Transverse colon (tissue), 4 donors: Measurements from ENCODE around the gene PHF12. TPM values are rescaled to one million over a fixed set of nuclear protein-coding genes. Genes with fewer than 3 reads are reported as not detected.

Experiments used
- DNase-seq: peaks from one replicate; pipeline ENCODE4 v3.0.0-alpha.2; 2019
- H3K27ac ChIP-seq, 4 donors: fragments of 200-600 bp; sonication (generic); 2 replicates each; pipeline ENCODE4 v1.5.1; 2016 to 2018; ENCODE audit warnings: inconsistent platforms in 4 of 4
- H3K27me3 ChIP-seq: fragments of 200-600 bp; sonication (generic); 2 replicates; pipeline ENCODE4 v1.5.1; 2017; ENCODE audit warnings: inconsistent platforms
- H3K36me3 ChIP-seq, 4 donors: fragments of 200-600 bp; sonication (generic); 2 replicates each; pipeline ENCODE4 v1.5.1; 2017 to 2019; ENCODE audit warnings: inconsistent platforms in 4 of 4
- H3K4me1 ChIP-seq, 4 donors: fragments of 200-600 bp; sonication (generic); 2 replicates each; pipeline ENCODE4 v1.5.1; 2017 to 2020; ENCODE audit warnings: inconsistent platforms in 4 of 4
- H3K4me3 ChIP-seq, 4 donors: fragments of 200-600 bp; sonication (generic); 1 replicate in 1 of 4; 2 replicates in 3 of 4; pipeline versions ENCODE4 v1.5.1 to v1.6.1; 2017 to 2019; ENCODE audit warnings: inconsistent platforms in 4 of 4
- H3K9me3 ChIP-seq, 2 donors: fragments of 200-600 bp; sonication (generic); 2 replicates each; pipeline ENCODE4 v1.5.1; 2017 to 2019; ENCODE audit warnings: inconsistent platforms in 2 of 2
- CTCF ChIP-seq, 5 experiments: fragments of 200-600 bp in 3 of 5; fragments of 450-650 bp in 2 of 5; sonication (generic) in 3 of 5; IDR thresholded peaks; 1 replicate in 2 of 5; 2 replicates in 3 of 5; pipeline ENCODE4 v1.5.1; 2016 to 2017; ENCODE audit warnings: antibody characterized with exemption in 5 of 5, inconsistent platforms in 3 of 5, mild to moderate bottlenecking in 2 of 5, moderate library complexity in 1 of 5
- EP300 ChIP-seq: sonication (generic); formaldehyde crosslinking; IDR thresholded peaks from one replicate; pipeline ENCODE4 v1.6.1; 2017; ENCODE audit warnings: antibody characterized with exemption, low read depth
- POLR2A ChIP-seq: fragments of 450-650 bp; IDR thresholded peaks from one replicate; pipeline ENCODE4 v1.6.1; 2016; ENCODE audit warnings: antibody characterized with exemption, mild to moderate bottlenecking, moderate library complexity
- POLR2AphosphoS5 ChIP-seq, 3 donors: sonication (generic); formaldehyde crosslinking; IDR thresholded peaks; one replicate each; pipeline ENCODE4 v1.6.1; 2016; ENCODE audit warnings: antibody characterized with exemption in 3 of 3
- WGBS, 2 donors: methylation state at CpG; one replicate each; pipeline ENCODE4 v1.1.5; 2018; ENCODE audit warnings: low coverage in 1 of 2; 5-methylcytosine and 5-hydroxymethylcytosine counted together
- in situ Hi-C, 4 donors: fragments of 200-750 bp; cut with MboI; loops; one replicate each; pipeline versions ENCODE4 v1.15.0 to v1.15.1; 2017; ENCODE audit warnings: low sequenced_read_pairs in 3 of 4, low pct_ligation_motif_present in 1 of 4, low pct_unique_long_range_greater_than_20kb in 1 of 4
- intact Hi-C: fragments of 100-400 bp; cut with DNase I; formaldehyde crosslinking; loops from one replicate; pipeline ENCODE4 v1.15.1; 2023; ENCODE audit warnings: low total_unique reads
- total RNA-seq, 4 donors: library from RNA; depleted of rRNA; stranded (reverse); fragments of >200 nt; gene quantifications; one replicate each; pipeline ENCODE4 v1.1.0, GENCODE V29; 2016

The PHF12 gene
- total RNA-seq, 4 donors from 2014 or later = 43.5 to 134 (median 60.5) TPM

GRCh38 chr17:28860363-28860808 lies 90.9 kb downstream of the PHF12 start:
- in situ Hi-C loops (no loop called here), intact Hi-C loops (no loop called here)
- Histone ChIP-seq H3K9me3 (no peaks in the 10 kb centered on the region), H3K4me1 (peaks cover 8 to 19% (median 12%) of the 10 kb centered on the region in 4 donors), H3K36me3 (peaks cover 0 to 19% (median 9%) of the 10 kb centered on the region in 4 donors), H3K27me3 (no peaks in the 10 kb centered on the region), H3K27ac (no peak overlapping the region), H3K4me3 (no peak overlapping the region)
- TF ChIP-seq CTCF (IDR thresholded peaks at IDR 0.05) (no peak), POLR2A (no peak), POLR2AphosphoS5 (IDR thresholded peaks at IDR 0.05) (no peak), EP300 (no peak)
- 91 to 100% methylated on average over 3 to 4 of the region's 4 CpGs for WGBS, 2 donors
- no peak for DNase-seq

- DNase-seq = no peak
- in situ Hi-C loops = no loop called here
- Histone ChIP-seq H3K4me1 (peaks cover 6 to 17% (median 13%) of the 10 kb centered on the region in 4 donors), H3K27me3 (no peaks in the 10 kb centered on the region), H3K9me3 (no peaks in the 10 kb centered on the region), H3K27ac (no peak overlapping the region), H3K36me3 (peaks cover 0 to 19% (median 9%) of the 10 kb centered on the region in 4 donors), H3K4me3 (no peak overlapping the region)
- TF ChIP-seq POLR2A (no peak), POLR2AphosphoS5 (IDR thresholded peaks at IDR 0.05) (no peak), EP300 (no peak), CTCF (IDR thresholded peaks at IDR 0.05) (no peak)
- WGBS, 2 donors = 17 to 69% methylated on average over 1 to 2 of the region's 2 CpGs
- intact Hi-C loops = no loop called here
Measured at GRCh38 chr17:28858801-28859355, 92.4 kb downstream of the PHF12 start.

- no peaks in the 10 kb centered on the region for H3K27me3 ChIP-seq
- peaks cover 6 to 17% (median 13%) of the 10 kb centered on the region in 4 donors for H3K4me1 ChIP-seq
- intact Hi-C loops = no loop called here
- peaks cover 0 to 19% (median 9%) of the 10 kb centered on the region in 4 donors for H3K36me3 ChIP-seq
- WGBS, 2 donors = 83 to 91% methylated on average over 1 to 3 of the region's 3 CpGs
- H3K4me3 ChIP-seq = no peak overlapping the region
- DNase-seq = no peak
- H3K9me3 ChIP-seq = no peaks in the 10 kb centered on the region
- in situ Hi-C loops = no loop called here
- H3K27ac ChIP-seq = no peak overlapping the region
- TF ChIP-seq CTCF (IDR thresholded peaks at IDR 0.05) = no peak
- TF ChIP-seq EP300 = no peak
- TF ChIP-seq POLR2AphosphoS5 (IDR thresholded peaks at IDR 0.05) = no peak
- TF ChIP-seq POLR2A = no peak
Measured at GRCh38 chr17:28857905-28858800, 93.2 kb downstream of the PHF12 start.

GRCh38 chr17:28856028-28856574 lies 95.2 kb downstream of the PHF12 start:
- no peak for TF ChIP-seq EP300
- no peak for TF ChIP-seq POLR2A
- TF ChIP-seq CTCF (IDR thresholded peaks at IDR 0.05) = no peak
- TF ChIP-seq POLR2AphosphoS5 (IDR thresholded peaks at IDR 0.05) = no peak
- Histone ChIP-seq H3K36me3 (peaks cover 0 to 19% (median 9%) of the 10 kb centered on the region in 4 donors), H3K27me3 (no peaks in the 10 kb centered on the region), H3K9me3 (no peaks in the 10 kb centered on the region), H3K27ac (no peak overlapping the region), H3K4me3 (no peak overlapping the region), H3K4me1 (peaks cover 6 to 13% (median 11%) of the 10 kb centered on the region in 4 donors)
- no peak for DNase-seq
- in situ Hi-C loops = no loop called here
- 79 to 90% methylated on average over 2 to 5 of the region's 5 CpGs for WGBS, 2 donors
- intact Hi-C loops = no loop called here
